ENCODE measurements around the gene NPY2R. TPM values are rescaled to one million over a fixed set of nuclear protein-coding genes. Genes with fewer than 3 reads are reported as not detected.

The NPY2R gene
- total RNA-seq, 1 donor from 2014 or later = not detected

GRCh38 chr4:155237567-155237966, 29.1 kb downstream of the NPY2R start:
- no peak overlapping the region for H3K27ac ChIP-seq
- no peaks in the 10 kb centered on the region for H3K27me3 ChIP-seq
- no peaks in the 10 kb centered on the region for H3K4me1 ChIP-seq
- no peaks in the 10 kb centered on the region for H3K9me3 ChIP-seq
- no peak for TF ChIP-seq CTCF (IDR thresholded peaks at IDR 0.05)
- intact Hi-C loops (cut with DNase I) = no loop called here
- H3K4me3 ChIP-seq = no peak overlapping the region
- no peaks in the 10 kb centered on the region for H3K36me3 ChIP-seq
- no peak for DNase-seq (ENCODE audit: low spot score in 2 of 2)

GRCh38 chr4:155241225-155241624, 32.8 kb downstream of the NPY2R start:
- Histone ChIP-seq H3K9me3 (no peaks in the 10 kb centered on the region), H3K36me3 (no peaks in the 10 kb centered on the region), H3K4me1 (no peaks in the 10 kb centered on the region), H3K4me3 (no peak overlapping the region), H3K27me3 (no peaks in the 10 kb centered on the region), H3K27ac (no peak overlapping the region)
- no peak for TF ChIP-seq CTCF (IDR thresholded peaks at IDR 0.05)
- no peak for DNase-seq (ENCODE audit: low spot score in 2 of 2)
- intact Hi-C loops (cut with DNase I) = no loop called here

GRCh38 chr4:155241664-155242063, 33.2 kb downstream of the NPY2R start:
- no peak overlapping the region for H3K27ac ChIP-seq
- no peaks in the 10 kb centered on the region for H3K27me3 ChIP-seq
- intact Hi-C loops (cut with DNase I) = no loop called here
- no peak for TF ChIP-seq CTCF (IDR thresholded peaks at IDR 0.05)
- H3K9me3 ChIP-seq = no peaks in the 10 kb centered on the region
- H3K4me1 ChIP-seq = no peaks in the 10 kb centered on the region
- no peak for DNase-seq (ENCODE audit: low spot score in 2 of 2)
- no peak overlapping the region for H3K4me3 ChIP-seq
- no peaks in the 10 kb centered on the region for H3K36me3 ChIP-seq

- no peak for TF ChIP-seq CTCF (IDR thresholded peaks at IDR 0.05)
- Histone ChIP-seq H3K27me3 (no peaks in the 10 kb centered on the region), H3K36me3 (no peaks in the 10 kb centered on the region), H3K27ac (no peak overlapping the region), H3K4me1 (no peaks in the 10 kb centered on the region), H3K9me3 (no peaks in the 10 kb centered on the region), H3K4me3 (no peak overlapping the region)
- intact Hi-C loops (cut with DNase I) = no loop called here
- DNase-seq (ENCODE audit: low spot score in 2 of 2) = no peak
Measured at GRCh38 chr4:155245105-155245504, 36.7 kb downstream of the NPY2R start.

GRCh38 chr4:155248002-155248896, 39.8 kb downstream of the NPY2R start:
- no peak overlapping the region for H3K4me3 ChIP-seq
- DNase-seq (ENCODE audit: low spot score in 2 of 2) = no peak
- H3K9me3 ChIP-seq = no peaks in the 10 kb centered on the region
- no peak for TF ChIP-seq CTCF (IDR thresholded peaks at IDR 0.05)
- intact Hi-C loops (cut with DNase I) = no loop called here
- no peaks in the 10 kb centered on the region for H3K4me1 ChIP-seq
- no peaks in the 10 kb centered on the region for H3K36me3 ChIP-seq
- no peak overlapping the region for H3K27ac ChIP-seq
- H3K27me3 ChIP-seq = no peaks in the 10 kb centered on the region
